Daoy (cell line): ENCODE data around the gene DCTN2. TPM values are rescaled to one million over a fixed set of nuclear protein-coding genes. Genes with fewer than 3 reads are reported as not detected.

Experiments
- DNase-seq: peaks from one replicate; pipeline ENCODE4 v3.0.0-alpha.2; 2015; ENCODE audit warnings: low read depth
- total RNA-seq: library from RNA; depleted of rRNA; stranded (reverse); fragments of >200 nt; shearing (Covaris generic); gene quantifications from 2 replicates; pipeline ENCODE4 v1.2.3, GENCODE V29; 2014; rRNA removed

DCTN2 gene
- total RNA-seq, 1 experiment from 2014 or later, result 108 TPM

- no peak for DNase-seq
Measured at GRCh38 chr12:57491393-57492280, 55.4 kb downstream of the DCTN2 start.

- DNase-seq, result no peak
Measured at GRCh38 chr12:57490126-57490525, 56.9 kb downstream of the DCTN2 start.

GRCh38 chr12:57489157-57489641, 57.8 kb downstream of the DCTN2 start:
- no peak for DNase-seq

- no peak for DNase-seq
Measured at GRCh38 chr12:57488402-57489156, 58.4 kb downstream of the DCTN2 start.

GRCh38 chr12:57487597-57488401, 59.2 kb downstream of the DCTN2 start, which contains the start of gene MARS1:
Gene MARS1, plus strand, starts transcription at chr12:57488068. Its CDS starts 23 bp downstream, at chr12:57488091.
- DNase-seq, result peak; percentile 97

GRCh38 chr12:57487055-57487596, 59.9 kb downstream of the DCTN2 start:
- no peak for DNase-seq

GRCh38 chr12:57485695-57486094, 61.3 kb downstream of the DCTN2 start:
- DNase-seq, result no peak

GRCh38 chr12:57483466-57483865, 63.5 kb downstream of the DCTN2 start:
- DNase-seq, result no peak

- no peak for DNase-seq
Measured at GRCh38 chr12:57481671-57482070, 65.3 kb downstream of the DCTN2 start.

Other genes with a start within 250 kb of the DCTN2 start
- gene R3HDM2, start 116.1 kb downstream of the DCTN2 start, total RNA-seq, result 8.9 and 11.3 TPM in 2 replicates
- gene INHBC, start 112.4 kb downstream of the DCTN2 start, total RNA-seq, result not detected in 2 replicates
- gene INHBE, start 91.9 kb downstream of the DCTN2 start, total RNA-seq, result 0.80 and 1.6 TPM in 2 replicates
- gene GLI1, start 87.4 kb downstream of the DCTN2 start, total RNA-seq, result 0.57 and 2.1 TPM in 2 replicates
- gene ARHGAP9, start 67.3 kb downstream of the DCTN2 start, total RNA-seq, result 0.51 TPM in 1 of 2 replicates, not detected in the other
- 120 and 177 TPM in 2 replicates for gene MARS1, start 59.1 kb downstream of the DCTN2 start, total RNA-seq
- 9.4 and 11.3 TPM in 2 replicates for gene DDIT3, start 26.7 kb downstream of the DCTN2 start, total RNA-seq
- 0.57 and 0.91 TPM in 2 replicates for gene MBD6, start 24.4 kb downstream of the DCTN2 start, total RNA-seq
- gene KIF5A, start 2.9 kb upstream of the DCTN2 start, total RNA-seq, result 0.69 and 1.0 TPM in 2 replicates
- gene PIP4K2C, start 44.0 kb upstream of the DCTN2 start, total RNA-seq, result 35.2 and 44.9 TPM in 2 replicates
- 12.3 and 12.7 TPM in 2 replicates for gene DTX3, start 57.6 kb upstream of the DCTN2 start, total RNA-seq
- 0.95 and 5.6 TPM in 2 replicates for gene ARHGEF25, start 64.2 kb upstream of the DCTN2 start, total RNA-seq
- gene B4GALNT1, start 86.0 kb upstream of the DCTN2 start, total RNA-seq, result 36.5 and 60.9 TPM in 2 replicates
- gene OS9, start 146.9 kb upstream of the DCTN2 start, total RNA-seq, result 262 and 383 TPM in 2 replicates
- gene AGAP2, start 191.6 kb upstream of the DCTN2 start, total RNA-seq, result 0.03 and 0.29 TPM in 2 replicates
- gene TSPAN31, start 197.8 kb upstream of the DCTN2 start, total RNA-seq, result 7.9 and 13.5 TPM in 2 replicates
- 317 and 359 TPM in 2 replicates for gene CDK4, start 205.1 kb upstream of the DCTN2 start, total RNA-seq
- 5.5 and 6.5 TPM in 2 replicates for gene MARCHF9, start 207.9 kb upstream of the DCTN2 start, total RNA-seq
- 2.2 and 2.6 TPM in 2 replicates for gene CYP27B1, start 219.9 kb upstream of the DCTN2 start, total RNA-seq
- 21.0 and 37.5 TPM in 2 replicates for gene METTL1, start 224.9 kb upstream of the DCTN2 start, total RNA-seq
- 1.9 and 2.6 TPM in 2 replicates for gene EEF1AKMT3, start 225.4 kb upstream of the DCTN2 start, total RNA-seq
- 38.2 and 48.9 TPM in 2 replicates for gene TSFM, start 235.6 kb upstream of the DCTN2 start, total RNA-seq